ENCODE data around the gene ACP2. TPM values are rescaled to one million over a fixed set of nuclear protein-coding genes. Genes with fewer than 3 reads are reported as not detected.
"Not testable (repeated sequence)": the region's sequence is repeated elsewhere in the genome, so short reads cannot be mapped to it uniquely, and the experiment has no call there.

The ACP2 gene
- total RNA-seq, 1 donor from 2014 or later: 33.8 TPM

DNA sequence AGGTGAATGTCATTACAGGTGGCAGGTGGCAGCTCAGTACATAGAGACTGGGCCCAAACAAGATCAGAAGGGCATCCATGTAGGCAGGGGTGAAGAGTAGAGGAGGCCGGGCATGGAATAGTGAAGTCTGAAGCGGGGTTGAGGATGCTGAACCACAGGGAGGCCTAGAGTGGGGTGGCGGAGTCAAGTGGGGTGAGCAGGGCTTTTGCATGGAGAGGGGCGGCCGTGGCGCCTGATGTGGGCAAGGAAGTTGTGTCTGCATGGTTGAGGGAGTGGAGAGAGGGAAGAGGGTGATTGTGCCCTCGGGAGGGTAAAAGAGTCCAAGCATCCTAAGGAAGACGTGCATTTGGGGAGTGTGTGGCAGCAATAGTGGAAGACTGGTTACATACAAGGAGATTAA lies 19.5 kb downstream of the ACP2 start:
- peak overlapping the region; percentile 56 for H3K27ac Mint-ChIP-seq
- intact Hi-C loops (cut with micrococcal nuclease): no loop called here
- H3K27me3 Mint-ChIP-seq (ENCODE audit: insufficient read depth): no peaks in the 10 kb centered on the region
- H3K9me3 Mint-ChIP-seq: no peaks in the 10 kb centered on the region
- DNase-seq (ENCODE audit: low spot score): no peak
- H3K36me3 Mint-ChIP-seq (ENCODE audit: low read depth): peaks cover 37% of the 10 kb centered on the region
- H3K4me3 Mint-ChIP-seq: no peak overlapping the region
- H3K4me1 Mint-ChIP-seq (ENCODE audit: low read depth): peaks cover 33% of the 10 kb centered on the region

- Mint-ChIP-seq H3K4me3 (peak overlapping the region; percentile 38), H3K9me3 (no peaks in the 10 kb centered on the region), H3K4me1 (ENCODE audit: low read depth) (peaks cover 27% of the 10 kb centered on the region), H3K27ac (peak overlapping the region; percentile 64), H3K27me3 (ENCODE audit: insufficient read depth) (no peaks in the 10 kb centered on the region), H3K36me3 (ENCODE audit: low read depth) (peaks cover 37% of the 10 kb centered on the region)
- no peak for DNase-seq (ENCODE audit: low spot score)
- intact Hi-C loops (cut with micrococcal nuclease): loop anchor here (1.0 kb wide), 3 partner anchors 9 to 44 kb away; no protein-coding TSS in a partner anchor
Observed at GRCh38 chr11:47225552-47226400, 22.8 kb downstream of the ACP2 start.

- H3K36me3 Mint-ChIP-seq (ENCODE audit: low read depth): peaks cover 46% of the 10 kb centered on the region
- H3K9me3 Mint-ChIP-seq: no peaks in the 10 kb centered on the region
- no peak for DNase-seq (ENCODE audit: low spot score)
- H3K27me3 Mint-ChIP-seq (ENCODE audit: insufficient read depth): no peaks in the 10 kb centered on the region
- H3K27ac Mint-ChIP-seq: peak overlapping the region; percentile 48
- intact Hi-C loops (cut with micrococcal nuclease): no loop called here
- no peak overlapping the region for H3K4me3 Mint-ChIP-seq
- H3K4me1 Mint-ChIP-seq (ENCODE audit: low read depth): peaks cover 36% of the 10 kb centered on the region
Observed at GRCh38 chr11:47222696-47223095, 25.9 kb downstream of the ACP2 start.

GRCh38 chr11:47220401-47220821 lies 28.2 kb downstream of the ACP2 start:
- Mint-ChIP-seq H3K4me3 (peak overlapping the region; percentile 50), H3K27ac (peak overlapping the region; percentile 92), H3K36me3 (ENCODE audit: low read depth) (peaks cover 50% of the 10 kb centered on the region), H3K27me3 (ENCODE audit: insufficient read depth) (no peaks in the 10 kb centered on the region), H3K9me3 (no peaks in the 10 kb centered on the region), H3K4me1 (ENCODE audit: low read depth) (peaks cover 46% of the 10 kb centered on the region)
- DNase-seq (ENCODE audit: low spot score): no peak
- intact Hi-C loops (cut with micrococcal nuclease): no loop called here

- peaks cover 40% of the 10 kb centered on the region for H3K36me3 Mint-ChIP-seq (ENCODE audit: low read depth)
- no peaks in the 10 kb centered on the region for H3K9me3 Mint-ChIP-seq
- H3K27ac Mint-ChIP-seq: peak overlapping the region; percentile 98
- intact Hi-C loops (cut with micrococcal nuclease): loop anchor here (1.0 to 5.0 kb wide), 7 partner anchors 9 to 631 kb away; partner anchors contain the start of genes MTCH2, NUP160, PSMC3 and SLC39A13
- peak; percentile 53 for DNase-seq (ENCODE audit: low spot score)
- H3K4me3 Mint-ChIP-seq: peak overlapping the region; percentile 96
- peaks cover 56% of the 10 kb centered on the region for H3K4me1 Mint-ChIP-seq (ENCODE audit: low read depth)
- H3K27me3 Mint-ChIP-seq (ENCODE audit: insufficient read depth): no peaks in the 10 kb centered on the region
Observed at GRCh38 chr11:47216121-47216798, 32.4 kb downstream of the ACP2 start.

- peaks cover 53% of the 10 kb centered on the region for H3K4me1 Mint-ChIP-seq (ENCODE audit: low read depth)
- H3K4me3 Mint-ChIP-seq: peak overlapping the region; percentile 96
- H3K9me3 Mint-ChIP-seq: no peaks in the 10 kb centered on the region
- intact Hi-C loops (cut with micrococcal nuclease): loop anchor here (1.0 to 5.0 kb wide), 4 partner anchors 33 to 632 kb away; partner anchors contain the start of genes ACP2, ATG13, HARBI1 and MTCH2
- H3K27ac Mint-ChIP-seq: peak overlapping the region; percentile 98
- H3K36me3 Mint-ChIP-seq (ENCODE audit: low read depth): peaks cover 35% of the 10 kb centered on the region
- DNase-seq (ENCODE audit: low spot score): no peak
- H3K27me3 Mint-ChIP-seq (ENCODE audit: insufficient read depth): peaks cover 2% of the 10 kb centered on the region
Observed at GRCh38 chr11:47215366-47215910, 33.2 kb downstream of the ACP2 start.

DNA sequence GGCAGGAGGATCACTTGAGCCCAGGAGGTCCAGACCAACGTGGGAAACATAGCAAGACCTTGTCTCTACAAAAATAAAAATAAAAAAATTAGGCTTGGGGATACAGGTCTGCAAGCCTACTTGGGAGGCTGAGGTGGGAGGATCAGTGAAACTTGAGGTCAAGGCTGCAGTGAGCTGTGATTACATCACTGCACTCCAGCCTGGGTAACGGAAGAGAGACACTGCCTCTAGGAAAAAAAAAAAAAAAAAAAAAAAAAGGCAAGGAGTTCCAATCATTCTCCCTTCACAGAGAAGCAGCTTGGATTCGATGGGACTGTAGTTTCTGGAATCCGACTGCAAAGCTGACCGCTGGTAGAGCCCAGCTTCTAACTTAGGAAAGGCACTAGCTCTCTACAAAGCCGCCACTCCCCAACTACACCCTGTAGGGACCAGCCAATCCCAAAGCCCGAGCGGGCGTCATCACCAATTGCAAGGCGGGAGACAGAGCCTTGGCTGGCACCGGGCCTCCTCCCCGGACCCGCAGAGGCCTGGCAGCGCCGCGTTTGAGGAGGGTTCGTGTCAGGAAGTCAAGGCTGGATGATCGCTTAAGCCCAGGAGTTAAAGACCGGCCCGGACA lies 34.6 kb downstream of the ACP2 start:
- Mint-ChIP-seq H3K4me3 (peak overlapping the region; percentile 96), H3K36me3 (ENCODE audit: low read depth) (peaks cover 25% of the 10 kb centered on the region), H3K27me3 (ENCODE audit: insufficient read depth) (peaks cover 2% of the 10 kb centered on the region), H3K9me3 (no peaks in the 10 kb centered on the region), H3K4me1 (ENCODE audit: low read depth) (peaks cover 45% of the 10 kb centered on the region), H3K27ac (peak overlapping the region; percentile 100)
- intact Hi-C loops (cut with micrococcal nuclease): loop anchor here (1.0 to 2.0 kb wide), 3 partner anchors 28 to 597 kb away; partner anchors contain the start of genes ATG13, CKAP5, HARBI1 and PACSIN3
- DNase-seq (ENCODE audit: low spot score): peak; percentile 77

DNA sequence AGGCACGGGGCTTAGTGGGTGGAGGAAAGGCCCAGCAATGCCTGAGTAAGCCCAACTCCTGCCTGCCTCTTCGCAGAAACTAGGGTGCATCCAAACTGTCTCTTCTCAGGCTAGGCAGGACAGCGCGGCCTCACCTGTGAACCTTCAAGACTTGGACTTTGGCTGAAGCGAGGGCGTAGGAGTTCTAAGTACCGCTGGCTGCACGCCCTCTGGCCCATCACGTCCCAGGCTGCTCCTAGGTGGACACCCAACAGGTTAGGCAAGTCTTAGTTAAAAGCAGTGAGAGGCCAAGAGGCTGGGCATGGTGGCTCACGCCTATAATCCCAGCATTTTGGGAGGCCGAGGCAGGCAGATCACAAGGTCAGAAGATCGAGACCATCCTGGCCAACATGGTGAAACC lies 35.7 kb downstream of the ACP2 start:
- Mint-ChIP-seq H3K27me3 (ENCODE audit: insufficient read depth) (peaks cover 2% of the 10 kb centered on the region), H3K4me1 (ENCODE audit: low read depth) (peaks cover 36% of the 10 kb centered on the region), H3K4me3 (peak overlapping the region; percentile 11), H3K9me3 (no peaks in the 10 kb centered on the region), H3K27ac (no peak overlapping the region), H3K36me3 (ENCODE audit: low read depth) (peaks cover 18% of the 10 kb centered on the region)
- intact Hi-C loops (cut with micrococcal nuclease): no loop called here
- DNase-seq (ENCODE audit: low spot score): no peak

- no peak for DNase-seq (ENCODE audit: low spot score)
- intact Hi-C loops (cut with micrococcal nuclease): no loop called here
- Mint-ChIP-seq H3K27ac (no peak overlapping the region), H3K4me1 (ENCODE audit: low read depth) (peaks cover 2% of the 10 kb centered on the region), H3K9me3 (no peaks in the 10 kb centered on the region), H3K4me3 (no peak overlapping the region), H3K36me3 (ENCODE audit: low read depth) (no peaks in the 10 kb centered on the region), H3K27me3 (ENCODE audit: insufficient read depth) (peaks cover 2% of the 10 kb centered on the region)
Observed at GRCh38 chr11:47208628-47209027, 40.0 kb downstream of the ACP2 start.

GRCh38 chr11:47208008-47208552 lies 40.5 kb downstream of the ACP2 start:
- H3K27me3 Mint-ChIP-seq (ENCODE audit: insufficient read depth); H3K4me3 Mint-ChIP-seq; DNase-seq (ENCODE audit: low spot score); H3K27ac Mint-ChIP-seq; H3K36me3 Mint-ChIP-seq (ENCODE audit: low read depth); H3K4me1 Mint-ChIP-seq (ENCODE audit: low read depth); H3K9me3 Mint-ChIP-seq; intact Hi-C loops (cut with micrococcal nuclease): not testable (repeated sequence)

DNA sequence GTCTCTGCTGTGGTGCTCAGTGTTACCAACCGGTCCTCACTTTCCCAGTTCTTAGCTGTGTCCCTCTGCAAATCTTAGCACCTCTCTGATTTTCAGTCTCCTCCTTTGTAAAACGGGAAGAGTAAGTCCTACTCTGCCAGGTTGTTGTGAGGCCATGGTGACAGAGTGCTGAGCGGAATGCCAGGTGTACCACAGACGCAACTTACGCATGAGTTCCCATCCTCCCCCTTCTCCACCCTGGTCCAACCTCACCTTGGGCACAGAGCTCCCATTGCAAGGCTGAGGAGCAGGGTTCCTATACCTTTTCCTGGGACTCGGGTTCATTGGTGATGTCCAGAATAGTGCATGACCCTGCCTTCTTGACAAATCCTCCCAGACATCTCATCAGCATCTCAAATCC lies 41.2 kb downstream of the ACP2 start:
- Mint-ChIP-seq H3K4me3 (no peak overlapping the region), H3K27me3 (ENCODE audit: insufficient read depth) (peaks cover 2% of the 10 kb centered on the region), H3K4me1 (ENCODE audit: low read depth) (no peaks in the 10 kb centered on the region), H3K9me3 (no peaks in the 10 kb centered on the region), H3K36me3 (ENCODE audit: low read depth) (no peaks in the 10 kb centered on the region), H3K27ac (no peak overlapping the region)
- intact Hi-C loops (cut with micrococcal nuclease): no loop called here
- DNase-seq (ENCODE audit: low spot score): no peak

DNA sequence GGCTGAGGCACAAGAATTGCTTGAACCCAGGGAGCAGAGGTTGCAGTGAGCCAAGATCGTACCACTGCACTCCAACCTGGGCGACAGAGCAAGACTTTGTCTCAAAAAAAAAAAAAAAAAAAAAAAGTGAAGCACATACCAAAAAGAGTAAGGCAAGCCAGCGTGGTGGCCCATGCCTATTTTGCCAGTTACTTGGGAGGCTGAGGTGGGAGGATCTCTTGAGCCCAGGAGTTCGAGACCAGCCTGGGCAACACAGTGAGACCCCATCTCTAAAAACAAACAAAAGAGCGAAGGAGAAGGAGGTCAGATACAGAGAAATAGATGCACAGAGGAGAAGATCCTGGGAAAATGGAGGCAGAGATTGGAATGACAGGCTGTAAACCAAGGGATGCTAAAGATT lies 42.0 kb downstream of the ACP2 start:
- H3K36me3 Mint-ChIP-seq (ENCODE audit: low read depth); intact Hi-C loops (cut with micrococcal nuclease); H3K27me3 Mint-ChIP-seq (ENCODE audit: insufficient read depth); H3K27ac Mint-ChIP-seq; H3K9me3 Mint-ChIP-seq; DNase-seq (ENCODE audit: low spot score); H3K4me1 Mint-ChIP-seq (ENCODE audit: low read depth); H3K4me3 Mint-ChIP-seq: not testable (repeated sequence)
